ENCODE data around the gene TARDBP.
"Not testable (repeated sequence)": the region's sequence is repeated elsewhere in the genome, so short reads cannot be mapped to it uniquely, and the experiment has no call there.

Gene TARDBP

DNA sequence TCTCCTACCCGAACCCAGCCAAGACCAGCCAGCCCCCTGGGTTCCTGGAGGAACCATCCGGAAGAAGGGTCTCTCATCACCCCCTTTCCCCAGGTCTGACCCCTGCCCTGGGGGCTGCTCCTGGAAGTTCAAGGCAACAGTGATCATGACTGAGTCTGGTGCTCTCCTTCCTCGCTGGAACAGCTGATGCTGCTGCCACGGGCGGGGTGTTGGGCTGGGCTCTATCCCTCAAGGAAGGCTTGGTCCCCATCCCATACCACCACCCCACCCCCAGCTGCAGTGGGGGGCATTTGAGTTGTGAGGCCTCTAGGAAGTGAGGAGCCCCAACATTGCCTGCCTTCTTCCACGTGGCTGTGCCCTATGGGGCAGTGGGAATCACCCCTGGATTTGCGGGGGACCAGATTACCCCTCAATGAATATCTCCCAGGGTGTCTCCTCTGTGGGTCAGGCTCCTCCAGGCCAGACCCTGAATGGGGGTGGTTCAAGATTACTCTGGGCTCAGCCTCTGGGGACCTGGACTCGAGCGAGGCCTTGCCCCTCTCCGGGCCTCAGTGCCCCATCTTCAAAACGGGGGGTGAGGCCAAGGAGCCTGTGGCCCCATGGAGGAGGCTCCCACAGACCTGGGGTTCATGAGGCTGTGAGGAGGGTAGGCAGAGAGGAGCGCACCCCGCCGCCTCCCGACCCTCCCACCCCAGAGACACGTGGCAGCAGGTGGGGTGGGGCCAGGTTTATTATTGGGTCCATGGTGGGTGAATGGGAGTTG, 31.8 kb downstream of the TARDBP start:
- no peaks in the 10 kb centered on the region for H3K9me3 ChIP-seq (ENCODE audit: control insufficient read depth, insufficient read depth, low read length)
- H3K36me3 ChIP-seq (ENCODE audit: control insufficient read depth, insufficient read depth, low read length), result no peaks in the 10 kb centered on the region
- H3K9ac ChIP-seq (ENCODE audit: low read depth, low read length), result no peak overlapping the region
- H3K27me3 ChIP-seq (ENCODE audit: control insufficient read depth, insufficient read depth, low read length), result no peaks in the 10 kb centered on the region
- no peak overlapping the region for H3K4me3 ChIP-seq (ENCODE audit: low read depth, low read length)
- no peak overlapping the region for H3K27ac ChIP-seq (ENCODE audit: low read depth, low read length)
- no peaks in the 10 kb centered on the region for H3K4me1 ChIP-seq (ENCODE audit: control insufficient read depth, insufficient read depth, low read length)

DNA sequence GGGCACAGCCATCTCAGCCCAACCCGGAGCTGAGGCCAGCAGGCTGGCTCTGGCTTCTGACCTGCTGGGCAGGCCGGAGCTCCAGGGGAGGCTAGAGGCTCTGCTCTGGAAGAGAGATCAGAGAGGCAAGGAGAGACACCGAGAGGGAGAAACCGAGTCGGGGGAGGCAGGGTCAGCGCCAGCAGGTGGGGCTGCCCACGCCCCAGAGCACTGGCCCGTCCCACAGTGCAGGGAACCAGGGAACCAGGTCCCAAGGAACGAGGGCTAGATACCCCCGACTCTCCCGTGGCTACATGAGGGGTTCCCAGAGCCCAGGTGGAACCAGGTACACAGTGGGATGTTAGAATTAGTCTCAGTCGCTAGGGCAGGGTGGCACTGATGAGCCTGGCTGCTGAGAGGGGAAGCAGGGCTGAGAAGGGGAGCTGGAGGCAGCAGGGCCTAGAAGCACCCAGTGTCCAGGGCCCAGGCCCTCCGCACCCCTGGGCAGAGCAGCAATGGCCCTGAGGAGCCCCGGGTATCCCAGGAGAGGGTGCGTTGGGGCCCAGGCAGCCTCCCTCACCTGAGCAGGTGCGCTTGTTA, 32.5 kb downstream of the TARDBP start:
- Histone ChIP-seq H3K36me3 (ENCODE audit: control insufficient read depth, insufficient read depth, low read length) (no peaks in the 10 kb centered on the region), H3K27me3 (ENCODE audit: control insufficient read depth, insufficient read depth, low read length) (no peaks in the 10 kb centered on the region), H3K27ac (ENCODE audit: low read depth, low read length) (no peak overlapping the region), H3K9me3 (ENCODE audit: control insufficient read depth, insufficient read depth, low read length) (no peaks in the 10 kb centered on the region), H3K9ac (ENCODE audit: low read depth, low read length) (no peak overlapping the region), H3K4me3 (ENCODE audit: low read depth, low read length) (no peak overlapping the region), H3K4me1 (ENCODE audit: control insufficient read depth, insufficient read depth, low read length) (no peaks in the 10 kb centered on the region)

DNA sequence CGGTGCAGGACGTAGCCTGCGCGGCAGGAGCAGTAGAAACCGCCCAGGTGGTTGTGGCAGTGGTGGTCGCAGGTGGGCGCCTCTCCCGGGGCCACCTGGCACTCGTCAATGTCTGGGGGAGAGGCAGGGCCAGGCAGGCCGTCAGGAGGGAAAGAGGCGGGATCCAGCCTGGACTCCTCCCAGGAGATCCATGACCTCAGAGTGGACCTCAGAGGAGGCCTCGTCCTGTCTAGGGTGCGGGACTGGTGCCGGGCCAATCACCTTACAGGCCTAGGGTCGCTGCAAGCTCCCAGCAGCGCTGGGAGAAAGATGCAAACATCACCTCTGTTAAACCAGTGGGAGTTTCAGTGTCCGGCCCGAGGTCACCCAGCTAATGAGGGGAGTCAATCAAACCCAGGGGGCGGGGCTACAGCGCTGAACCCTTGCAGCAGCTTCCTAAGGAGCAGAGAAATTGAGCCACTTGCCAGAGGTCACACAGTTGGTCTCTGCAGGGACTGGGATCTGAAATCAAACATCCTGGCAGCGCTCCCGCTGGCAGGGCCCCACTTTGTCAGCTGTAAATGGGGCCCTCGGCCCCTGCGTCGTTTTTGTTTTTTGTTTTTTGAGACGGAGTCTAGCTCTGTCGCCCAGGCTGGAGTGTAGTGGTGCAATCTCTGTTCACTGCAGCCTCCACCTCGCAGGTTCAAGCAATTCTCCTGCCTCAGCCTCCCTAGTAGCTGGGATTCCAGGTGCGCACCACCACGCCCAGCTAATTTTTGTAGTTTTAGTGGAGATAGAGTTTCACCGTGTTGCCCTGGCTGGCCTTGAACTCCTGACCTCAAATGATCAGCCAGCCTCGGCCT, 33.2 kb downstream of the TARDBP start:
- Histone ChIP-seq H3K36me3 (ENCODE audit: control insufficient read depth, insufficient read depth, low read length) (no peaks in the 10 kb centered on the region), H3K27ac (ENCODE audit: low read depth, low read length) (no peak overlapping the region), H3K27me3 (ENCODE audit: control insufficient read depth, insufficient read depth, low read length) (no peaks in the 10 kb centered on the region), H3K4me1 (ENCODE audit: control insufficient read depth, insufficient read depth, low read length) (no peaks in the 10 kb centered on the region), H3K9me3 (ENCODE audit: control insufficient read depth, insufficient read depth, low read length) (no peaks in the 10 kb centered on the region), H3K4me3 (ENCODE audit: low read depth, low read length) (peak overlapping the region; percentile 17; the same call in 1 of the 2 replicates), H3K9ac (ENCODE audit: low read depth, low read length) (no peak overlapping the region)

GRCh38 chr1:11046270-11046566, 33.8 kb downstream of the TARDBP start:
- H3K36me3 ChIP-seq (ENCODE audit: control insufficient read depth, insufficient read depth, low read length), result no peaks in the 10 kb centered on the region
- H3K27me3 ChIP-seq (ENCODE audit: control insufficient read depth, insufficient read depth, low read length), result no peaks in the 10 kb centered on the region
- no peak overlapping the region for H3K9ac ChIP-seq (ENCODE audit: low read depth, low read length)
- H3K9me3 ChIP-seq (ENCODE audit: control insufficient read depth, insufficient read depth, low read length), result no peaks in the 10 kb centered on the region
- no peaks in the 10 kb centered on the region for H3K4me1 ChIP-seq (ENCODE audit: control insufficient read depth, insufficient read depth, low read length)
- no peak overlapping the region for H3K27ac ChIP-seq (ENCODE audit: low read depth, low read length)
- no peak overlapping the region for H3K4me3 ChIP-seq (ENCODE audit: low read depth, low read length)

DNA sequence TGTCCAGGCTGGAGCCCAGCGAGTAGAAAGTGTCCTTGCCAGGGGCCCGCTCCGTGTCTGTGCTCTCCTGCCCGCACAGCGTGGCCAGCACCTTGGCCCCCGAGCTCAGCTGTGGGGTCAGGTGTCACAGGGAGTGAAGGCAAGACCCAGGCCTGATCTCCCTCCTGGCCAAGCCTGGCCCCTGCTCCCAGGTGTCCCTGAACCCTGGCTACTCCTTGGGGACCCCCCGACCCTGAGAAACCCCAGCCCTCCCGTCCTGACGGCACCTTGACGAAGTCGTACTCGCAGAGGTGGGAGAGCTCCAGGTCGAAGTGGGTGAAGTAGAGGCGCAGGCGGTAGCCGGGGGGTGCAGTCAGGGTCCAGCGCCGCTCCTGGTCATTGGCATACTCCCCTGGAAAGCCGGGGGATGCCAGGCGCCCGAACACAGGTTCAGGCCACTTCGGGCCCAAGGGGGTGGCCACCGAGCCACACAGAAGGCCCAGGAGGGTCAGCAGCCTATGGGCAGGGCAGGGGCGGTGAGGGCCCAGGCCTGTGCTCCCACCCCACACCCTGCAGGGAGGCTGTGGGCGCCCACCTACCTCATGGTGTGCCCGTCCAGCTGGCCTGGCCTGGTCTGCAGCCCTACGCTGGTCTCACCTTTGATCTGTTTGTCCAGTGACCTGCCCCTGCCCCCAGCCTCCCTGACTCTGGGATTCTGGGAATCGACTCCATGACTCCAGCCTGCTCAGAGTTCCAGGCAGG, 34.3 kb downstream of the TARDBP start, which contains the start of gene MASP2:
Gene MASP2 (minus strand): TSS at position 615 of the 741 bp plus-strand sequence. CDS start 32 bp downstream, at position 583.
- Histone ChIP-seq H3K4me3 (ENCODE audit: low read depth, low read length) (no peak within 1 kb of the TSS), H3K36me3 (ENCODE audit: control insufficient read depth, insufficient read depth, low read length) (no peaks in the 10 kb centered on the region), H3K27ac (ENCODE audit: low read depth, low read length) (no peak within 1 kb of the TSS), H3K4me1 (ENCODE audit: control insufficient read depth, insufficient read depth, low read length) (no peaks in the 10 kb centered on the region), H3K9ac (ENCODE audit: low read depth, low read length) (no peak within 1 kb of the TSS), H3K9me3 (ENCODE audit: control insufficient read depth, insufficient read depth, low read length) (no peaks in the 10 kb centered on the region), H3K27me3 (ENCODE audit: control insufficient read depth, insufficient read depth, low read length) (no peaks in the 10 kb centered on the region)

DNA sequence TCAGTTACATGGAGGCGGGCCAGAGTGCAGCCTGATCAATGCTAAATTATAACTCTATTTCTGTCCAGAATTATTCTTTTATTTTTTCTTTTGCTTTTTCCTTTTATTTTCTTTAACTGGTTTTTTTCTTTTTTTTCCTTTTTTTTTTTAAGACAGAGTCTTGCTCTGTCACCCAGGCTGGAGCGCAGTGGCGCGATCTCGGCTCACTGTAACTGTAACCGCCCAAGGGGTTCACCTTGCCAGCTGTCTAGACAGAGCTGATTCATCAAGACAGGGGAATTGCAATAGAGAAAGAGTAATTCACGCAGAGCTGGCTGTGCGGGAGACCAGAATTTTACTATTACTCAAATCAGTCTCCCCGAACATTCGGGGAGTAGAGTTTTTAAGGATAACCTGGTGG, 38.7 kb downstream of the TARDBP start:
- not testable (repeated sequence) for H3K9me3 ChIP-seq (ENCODE audit: control insufficient read depth, insufficient read depth, low read length); H3K27ac ChIP-seq (ENCODE audit: low read depth, low read length); H3K27me3 ChIP-seq (ENCODE audit: control insufficient read depth, insufficient read depth, low read length); H3K4me3 ChIP-seq (ENCODE audit: low read depth, low read length); H3K9ac ChIP-seq (ENCODE audit: low read depth, low read length); H3K36me3 ChIP-seq (ENCODE audit: control insufficient read depth, insufficient read depth, low read length)
- peaks cover 16% of the 10 kb centered on the region for H3K4me1 ChIP-seq (ENCODE audit: control insufficient read depth, insufficient read depth, low read length)

GRCh38 chr1:11051781-11052511, 39.5 kb downstream of the TARDBP start:
- H3K4me1 ChIP-seq (ENCODE audit: control insufficient read depth, insufficient read depth, low read length), result peaks cover 16% of the 10 kb centered on the region
- no peaks in the 10 kb centered on the region for H3K9me3 ChIP-seq (ENCODE audit: control insufficient read depth, insufficient read depth, low read length)
- H3K4me3 ChIP-seq (ENCODE audit: low read depth, low read length), result no peak overlapping the region
- H3K9ac ChIP-seq (ENCODE audit: low read depth, low read length), result no peak overlapping the region
- H3K36me3 ChIP-seq (ENCODE audit: control insufficient read depth, insufficient read depth, low read length), result peaks cover 17% of the 10 kb centered on the region
- no peak overlapping the region for H3K27ac ChIP-seq (ENCODE audit: low read depth, low read length)
- H3K27me3 ChIP-seq (ENCODE audit: control insufficient read depth, insufficient read depth, low read length), result no peaks in the 10 kb centered on the region

DNA sequence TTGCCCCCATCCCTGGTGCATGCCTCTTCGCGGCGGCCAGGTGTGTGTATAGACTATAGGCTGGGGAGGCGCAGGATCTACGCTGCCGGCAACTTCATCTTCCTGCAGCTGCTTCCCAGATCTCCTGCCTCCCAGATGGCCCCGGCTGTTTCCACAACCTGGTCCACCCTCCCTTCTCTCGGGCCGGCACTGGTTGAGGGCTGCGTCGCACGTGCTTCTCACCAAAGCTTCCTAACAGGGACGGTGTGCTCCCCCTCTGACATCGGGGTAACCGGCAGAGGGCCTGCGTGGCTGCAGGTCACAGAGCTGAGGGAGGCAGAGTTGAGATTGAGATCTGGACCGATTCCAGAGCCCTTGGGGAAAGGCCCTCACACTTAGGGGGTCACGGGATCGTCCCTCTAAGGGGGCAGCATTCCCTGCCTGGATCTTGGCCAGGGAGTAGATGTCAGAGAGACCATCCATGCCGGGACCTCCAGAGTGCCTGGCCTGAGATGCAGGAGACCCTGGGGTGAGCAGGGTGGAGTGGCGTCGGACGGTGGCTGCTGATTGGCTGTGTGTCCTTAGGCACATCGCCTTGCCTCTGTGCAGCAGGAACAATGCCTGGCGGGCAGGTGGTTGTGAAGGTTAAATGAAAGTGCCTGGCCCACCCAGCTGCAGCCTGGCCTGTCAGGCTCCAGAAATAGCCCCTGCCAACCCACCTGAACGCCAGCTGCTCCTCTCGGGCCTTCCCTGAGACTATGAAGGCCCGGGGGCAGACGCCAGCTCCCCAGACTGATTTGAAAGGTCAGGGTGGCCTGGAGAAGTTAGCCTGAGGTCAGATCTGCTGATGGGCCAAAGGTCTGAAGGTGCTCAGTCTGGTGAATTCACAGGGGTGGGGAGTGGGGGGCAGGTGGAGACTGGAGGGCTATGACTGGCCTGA, 40.6 kb downstream of the TARDBP start:
- Histone ChIP-seq H3K9ac (ENCODE audit: low read depth, low read length) (no peak overlapping the region), H3K4me3 (ENCODE audit: low read depth, low read length) (no peak overlapping the region), H3K27ac (ENCODE audit: low read depth, low read length) (no peak overlapping the region), H3K36me3 (ENCODE audit: control insufficient read depth, insufficient read depth, low read length) (peaks cover 28% of the 10 kb centered on the region), H3K9me3 (ENCODE audit: control insufficient read depth, insufficient read depth, low read length) (no peaks in the 10 kb centered on the region), H3K4me1 (ENCODE audit: control insufficient read depth, insufficient read depth, low read length) (peaks cover 16% of the 10 kb centered on the region), H3K27me3 (ENCODE audit: control insufficient read depth, insufficient read depth, low read length) (no peaks in the 10 kb centered on the region)

- Histone ChIP-seq H3K27me3 (ENCODE audit: control insufficient read depth, insufficient read depth, low read length) (no peaks in the 10 kb centered on the region), H3K36me3 (ENCODE audit: control insufficient read depth, insufficient read depth, low read length) (peaks cover 28% of the 10 kb centered on the region), H3K27ac (ENCODE audit: low read depth, low read length) (no peak overlapping the region), H3K9ac (ENCODE audit: low read depth, low read length) (no peak overlapping the region), H3K9me3 (ENCODE audit: control insufficient read depth, insufficient read depth, low read length) (no peaks in the 10 kb centered on the region), H3K4me1 (ENCODE audit: control insufficient read depth, insufficient read depth, low read length) (peaks cover 16% of the 10 kb centered on the region), H3K4me3 (ENCODE audit: low read depth, low read length) (no peak overlapping the region)
Observed at GRCh38 chr1:11053758-11054137, 41.3 kb downstream of the TARDBP start.

All from HUES48 (cell line).